ENCODE data around the gene ZNF785. TPM values are rescaled to one million over a fixed set of nuclear protein-coding genes. Genes with fewer than 3 reads are reported as not detected.

The ZNF785 gene
- total RNA-seq, 1 donor from 2014 or later: 31.9 TPM

DNA sequence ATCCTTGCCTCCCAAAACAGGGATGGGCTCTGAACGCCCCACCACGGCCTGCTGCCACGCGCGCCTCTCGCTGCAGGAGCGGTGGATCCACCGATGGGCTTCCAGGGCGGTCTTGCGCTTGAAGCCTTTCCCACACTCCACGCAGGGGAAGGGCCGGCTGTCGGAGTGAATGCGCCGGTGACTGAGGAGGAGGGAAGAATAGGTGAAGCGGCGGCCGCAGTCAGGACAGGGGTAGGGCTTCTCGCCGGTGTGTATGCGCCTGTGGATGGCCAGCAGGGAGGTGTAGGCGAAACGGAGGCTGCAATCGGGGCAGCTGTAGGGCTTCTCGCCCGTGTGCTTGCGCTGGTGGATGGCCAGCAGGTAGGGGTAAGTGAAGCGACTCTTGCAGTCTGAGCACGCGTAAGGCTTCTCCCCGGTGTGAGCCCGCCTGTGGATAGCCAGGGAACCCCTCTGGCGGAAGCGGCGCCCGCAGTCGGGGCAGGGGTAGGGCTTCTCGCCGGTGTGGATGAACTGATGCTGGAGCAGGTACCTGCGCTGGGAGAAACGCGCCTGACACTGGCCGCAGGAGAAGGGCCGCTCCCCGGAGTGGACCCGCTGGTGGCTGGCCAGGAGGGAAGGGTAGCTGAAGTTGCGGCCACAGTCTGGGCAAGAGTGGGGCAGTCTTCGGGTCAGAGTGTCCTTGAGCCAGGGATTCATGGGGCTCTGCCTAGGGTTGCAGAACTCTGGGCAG, 2.7 kb downstream of the ZNF785 start:
- peaks cover 8% of the 10 kb centered on the region for H3K36me3 Mint-ChIP-seq
- no peaks in the 10 kb centered on the region for H3K9me3 Mint-ChIP-seq
- H3K27me3 Mint-ChIP-seq (ENCODE audit: low read depth): no peaks in the 10 kb centered on the region
- H3K4me3 Mint-ChIP-seq: no peak overlapping the region
- no peak overlapping the region for H3K27ac Mint-ChIP-seq
- peaks cover 16% of the 10 kb centered on the region for H3K4me1 Mint-ChIP-seq
- TF ChIP-seq, protein P1, sequence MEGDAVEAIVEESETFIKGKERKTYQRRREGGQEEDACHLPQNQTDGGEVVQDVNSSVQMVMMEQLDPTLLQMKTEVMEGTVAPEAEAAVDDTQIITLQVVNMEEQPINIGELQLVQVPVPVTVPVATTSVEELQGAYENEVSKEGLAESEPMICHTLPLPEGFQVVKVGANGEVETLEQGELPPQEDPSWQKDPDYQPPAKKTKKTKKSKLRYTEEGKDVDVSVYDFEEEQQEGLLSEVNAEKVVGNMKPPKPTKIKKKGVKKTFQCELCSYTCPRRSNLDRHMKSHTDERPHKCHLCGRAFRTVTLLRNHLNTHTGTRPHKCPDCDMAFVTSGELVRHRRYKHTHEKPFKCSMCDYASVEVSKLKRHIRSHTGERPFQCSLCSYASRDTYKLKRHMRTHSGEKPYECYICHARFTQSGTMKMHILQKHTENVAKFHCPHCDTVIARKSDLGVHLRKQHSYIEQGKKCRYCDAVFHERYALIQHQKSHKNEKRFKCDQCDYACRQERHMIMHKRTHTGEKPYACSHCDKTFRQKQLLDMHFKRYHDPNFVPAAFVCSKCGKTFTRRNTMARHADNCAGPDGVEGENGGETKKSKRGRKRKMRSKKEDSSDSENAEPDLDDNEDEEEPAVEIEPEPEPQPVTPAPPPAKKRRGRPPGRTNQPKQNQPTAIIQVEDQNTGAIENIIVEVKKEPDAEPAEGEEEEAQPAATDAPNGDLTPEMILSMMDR (IDR thresholded peaks at IDR 0.05; ENCODE audit: unreplicated experiment): no peak
- no peak for DNase-seq (ENCODE audit: low spot score in 2 of 2, unreplicated experiment in 2 of 2)

DNA sequence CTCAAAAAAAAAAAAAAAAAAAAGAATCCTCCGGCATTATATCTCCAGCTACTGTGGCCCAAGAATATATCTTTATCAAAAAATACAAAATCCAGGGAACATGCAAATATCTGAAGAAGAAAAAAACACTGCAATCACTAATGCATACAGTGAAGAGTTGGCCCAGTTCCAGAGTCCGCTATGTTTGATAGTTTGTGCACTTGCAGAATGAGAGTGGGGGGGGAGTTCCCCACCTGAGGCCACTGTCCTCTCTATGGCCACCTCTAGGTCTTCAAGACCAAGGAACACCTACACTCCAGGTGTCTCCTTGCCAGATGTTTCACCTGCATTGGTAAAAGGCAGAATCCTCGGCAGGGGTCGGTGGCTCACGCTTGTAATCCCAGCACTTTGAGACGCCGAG, 4.0 kb downstream of the ZNF785 start:
- TF ChIP-seq, protein P1 (IDR thresholded peaks at IDR 0.05; ENCODE audit: unreplicated experiment): no peak
- no peaks in the 10 kb centered on the region for H3K9me3 Mint-ChIP-seq
- no peak overlapping the region for H3K4me3 Mint-ChIP-seq
- peaks cover 16% of the 10 kb centered on the region for H3K4me1 Mint-ChIP-seq
- H3K27me3 Mint-ChIP-seq (ENCODE audit: low read depth): no peaks in the 10 kb centered on the region
- H3K36me3 Mint-ChIP-seq: peaks cover 8% of the 10 kb centered on the region
- DNase-seq (ENCODE audit: low spot score in 2 of 2, unreplicated experiment in 2 of 2): no peak
- H3K27ac Mint-ChIP-seq: no peak overlapping the region

DNA sequence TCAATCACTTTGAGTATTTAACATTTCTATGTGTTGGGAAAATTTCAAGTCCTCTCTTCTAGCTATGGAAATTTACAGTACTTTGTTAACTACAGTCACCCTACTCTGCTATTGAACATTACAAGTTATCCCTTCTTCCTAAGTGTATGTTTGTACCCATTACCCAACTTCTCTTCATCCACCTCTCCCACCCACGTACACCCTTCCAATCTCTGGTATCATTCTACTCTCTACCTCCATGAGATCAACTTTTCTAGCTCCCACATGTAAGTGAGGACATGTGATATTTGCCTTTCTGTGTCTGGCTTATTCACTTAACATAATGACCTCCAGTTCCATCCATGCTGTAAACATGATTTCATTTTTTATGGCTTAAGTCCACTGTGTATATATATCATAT, 10.8 kb downstream of the ZNF785 start:
- DNase-seq (ENCODE audit: low spot score in 2 of 2, unreplicated experiment in 2 of 2): no peak
- Mint-ChIP-seq H3K9me3 (no peaks in the 10 kb centered on the region), H3K27ac (no peak overlapping the region), H3K36me3 (peaks cover 4% of the 10 kb centered on the region), H3K27me3 (ENCODE audit: low read depth) (no peaks in the 10 kb centered on the region), H3K4me3 (no peak overlapping the region), H3K4me1 (peaks cover 15% of the 10 kb centered on the region)
- TF ChIP-seq, protein P1 (IDR thresholded peaks at IDR 0.05; ENCODE audit: unreplicated experiment): no peak

DNA sequence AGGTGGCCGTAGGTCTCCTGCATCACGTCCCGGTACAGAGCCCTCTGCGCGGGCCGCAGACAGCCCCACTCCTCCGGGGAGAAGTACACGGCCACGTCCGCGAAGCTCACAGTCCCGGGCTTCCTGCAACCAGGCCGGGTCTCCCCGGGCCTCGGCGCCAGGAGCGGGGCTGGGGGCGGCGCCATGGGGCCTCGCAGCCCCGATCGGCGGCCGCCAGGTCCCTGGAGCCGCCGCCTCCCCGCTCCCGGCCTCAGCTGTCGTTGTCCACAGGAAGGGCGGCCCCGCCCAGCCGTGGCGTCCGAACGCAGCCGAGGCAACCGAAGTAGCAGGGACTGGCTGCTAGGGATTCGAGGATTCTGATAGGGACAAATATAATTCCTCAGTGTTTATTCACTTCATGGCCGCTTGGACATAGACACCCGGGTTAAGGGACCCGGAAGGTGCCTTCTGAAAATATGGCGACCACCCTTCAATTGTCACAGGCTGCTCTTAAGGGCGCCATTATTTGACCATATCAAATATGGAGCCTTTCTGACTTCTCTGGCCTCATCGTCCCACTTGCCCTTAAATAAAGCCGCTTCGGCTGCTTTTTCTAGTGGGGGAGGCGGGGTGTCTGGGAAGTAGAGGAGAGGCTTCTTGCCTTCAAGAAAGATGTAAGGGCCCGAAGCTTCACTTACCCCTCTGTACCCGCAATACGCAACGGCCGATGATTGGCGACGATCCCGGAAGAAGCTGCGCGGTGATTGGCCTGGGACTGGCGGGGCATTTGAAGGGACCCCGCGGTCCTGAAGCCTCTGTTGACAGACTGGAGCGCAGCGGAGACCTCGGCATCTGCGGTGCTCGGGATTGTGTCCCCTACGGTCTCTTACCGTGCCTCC, 13.8 kb downstream of the ZNF785 start, which contains the start of gene ZNF688:
Gene ZNF688 (minus strand): TSS at position 270 of the 878 bp plus-strand sequence. CDS start 85 bp downstream, at position 185.
- Mint-ChIP-seq H3K27me3 (ENCODE audit: low read depth) (no peaks in the 10 kb centered on the region), H3K36me3 (no peaks in the 10 kb centered on the region)
- TF ChIP-seq, protein P1 (IDR thresholded peaks at IDR 0.05; ENCODE audit: unreplicated experiment): no peak

DNA sequence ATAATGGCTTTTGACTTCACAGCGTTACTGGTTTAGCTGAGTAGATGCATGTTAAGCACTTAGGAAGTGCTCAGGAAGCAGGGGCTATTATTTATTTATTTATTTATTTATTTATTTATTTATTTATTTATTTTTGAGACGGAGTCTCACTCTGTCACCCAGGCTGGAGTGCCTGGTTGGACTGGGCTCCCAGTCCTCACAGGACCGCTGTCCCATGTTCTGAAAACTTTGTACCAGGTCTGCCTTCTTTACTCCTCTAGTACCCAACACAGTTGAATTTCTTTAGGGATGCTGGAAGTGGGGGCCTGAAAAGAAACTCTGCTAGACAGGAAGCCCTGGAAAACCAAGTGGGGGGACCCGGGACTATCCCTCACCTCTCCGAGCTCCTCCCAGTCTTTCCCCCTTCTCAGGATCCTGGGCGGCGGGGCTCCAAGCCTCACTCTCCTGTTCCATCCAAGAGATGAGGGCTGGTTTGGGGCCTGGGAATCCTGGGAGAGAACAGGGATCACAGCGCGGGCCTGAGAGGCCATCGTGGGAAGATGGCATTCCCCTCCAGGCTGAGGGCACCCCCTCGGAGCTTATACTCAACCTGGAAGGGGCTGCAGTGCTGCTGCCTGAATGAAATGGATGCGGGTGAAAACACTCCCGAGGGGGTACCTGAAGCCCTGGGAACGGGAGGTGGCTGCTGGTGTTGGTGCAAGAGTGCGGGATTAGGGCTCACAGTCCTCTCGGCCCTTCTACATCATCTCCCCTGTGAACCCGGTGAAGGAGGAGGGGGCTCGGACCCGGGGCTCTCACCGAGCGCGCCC, 14.7 kb downstream of the ZNF785 start:
- Mint-ChIP-seq H3K36me3 (no peaks in the 10 kb centered on the region), H3K4me3 (peak overlapping the region; percentile 89), H3K27ac (peak overlapping the region; percentile 95), H3K9me3 (no peaks in the 10 kb centered on the region), H3K4me1 (peaks cover 26% of the 10 kb centered on the region), H3K27me3 (ENCODE audit: low read depth) (no peaks in the 10 kb centered on the region)
- peak in 1 of 2 experiments; percentile 55 for DNase-seq (ENCODE audit: low spot score in 2 of 2, unreplicated experiment in 2 of 2)
- TF ChIP-seq, protein P1 (IDR thresholded peaks at IDR 0.05; ENCODE audit: unreplicated experiment): no peak

More for the DNA sequence above, 13.8 kb downstream of the ZNF785 start, which contains the start of gene ZNF688:
- H3K4me3 Mint-ChIP-seq: peak within 1 kb of the TSS; percentile 89
- H3K4me1 Mint-ChIP-seq: peaks cover 26% of the 10 kb centered on the region
- peak within 1 kb of the TSS; percentile 95 for H3K27ac Mint-ChIP-seq
- H3K9me3 Mint-ChIP-seq: no peaks in the 10 kb centered on the region
- DNase-seq (ENCODE audit: low spot score in 2 of 2, unreplicated experiment in 2 of 2): peak; percentile 82 to 88

Measured in mesothelial cell of epicardium (in vitro differentiated cells).